ENCODE measurements around the gene CLCA2. TPM values are rescaled to one million over a fixed set of nuclear protein-coding genes. Genes with fewer than 3 reads are reported as not detected.
A peak's percentile ranks its signal among the peaks of the same experiment; 100 is the strongest.

Gene CLCA2
- total RNA-seq, 1 donor from 2014 or later, result not detected

DNA sequence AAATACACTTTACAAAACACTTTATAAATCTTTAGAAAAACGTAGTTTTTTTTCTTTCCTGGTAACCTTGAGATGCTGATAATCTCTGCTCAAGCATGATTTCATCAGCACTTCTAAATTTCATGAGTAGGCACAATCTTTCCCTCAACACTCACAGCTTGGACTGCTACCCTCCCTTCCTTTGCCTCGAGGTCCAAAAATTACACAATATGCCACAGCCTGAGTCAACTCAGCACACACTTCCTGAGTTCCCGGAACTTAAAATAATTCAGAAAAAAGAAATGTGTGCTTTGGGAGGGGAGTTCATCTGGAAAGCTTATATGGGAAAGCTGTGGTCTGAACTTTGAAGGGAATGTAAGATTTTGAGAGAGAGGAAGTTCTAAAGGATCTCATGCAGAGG is 5.9 kb downstream of the CLCA2 start:
- Histone ChIP-seq H3K4me3 (no peak overlapping the region), H3K27ac (replicated peaks) (peak overlapping the region; percentile 79), H3K4me1 (peaks cover 17% of the 10 kb centered on the region), H3K27me3 (ENCODE audit: low read depth) (no peaks in the 10 kb centered on the region), H3K9me3 (replicated peaks) (no peaks in the 10 kb centered on the region), H3K36me3 (no peaks in the 10 kb centered on the region)
- TF ChIP-seq, protein P1, sequence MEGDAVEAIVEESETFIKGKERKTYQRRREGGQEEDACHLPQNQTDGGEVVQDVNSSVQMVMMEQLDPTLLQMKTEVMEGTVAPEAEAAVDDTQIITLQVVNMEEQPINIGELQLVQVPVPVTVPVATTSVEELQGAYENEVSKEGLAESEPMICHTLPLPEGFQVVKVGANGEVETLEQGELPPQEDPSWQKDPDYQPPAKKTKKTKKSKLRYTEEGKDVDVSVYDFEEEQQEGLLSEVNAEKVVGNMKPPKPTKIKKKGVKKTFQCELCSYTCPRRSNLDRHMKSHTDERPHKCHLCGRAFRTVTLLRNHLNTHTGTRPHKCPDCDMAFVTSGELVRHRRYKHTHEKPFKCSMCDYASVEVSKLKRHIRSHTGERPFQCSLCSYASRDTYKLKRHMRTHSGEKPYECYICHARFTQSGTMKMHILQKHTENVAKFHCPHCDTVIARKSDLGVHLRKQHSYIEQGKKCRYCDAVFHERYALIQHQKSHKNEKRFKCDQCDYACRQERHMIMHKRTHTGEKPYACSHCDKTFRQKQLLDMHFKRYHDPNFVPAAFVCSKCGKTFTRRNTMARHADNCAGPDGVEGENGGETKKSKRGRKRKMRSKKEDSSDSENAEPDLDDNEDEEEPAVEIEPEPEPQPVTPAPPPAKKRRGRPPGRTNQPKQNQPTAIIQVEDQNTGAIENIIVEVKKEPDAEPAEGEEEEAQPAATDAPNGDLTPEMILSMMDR (IDR thresholded peaks at IDR 0.05; ENCODE audit: borderline replicate concordance), result no peak
- DNase-seq, result no peak
- intact Hi-C loops (cut with micrococcal nuclease), result no loop called here

DNA sequence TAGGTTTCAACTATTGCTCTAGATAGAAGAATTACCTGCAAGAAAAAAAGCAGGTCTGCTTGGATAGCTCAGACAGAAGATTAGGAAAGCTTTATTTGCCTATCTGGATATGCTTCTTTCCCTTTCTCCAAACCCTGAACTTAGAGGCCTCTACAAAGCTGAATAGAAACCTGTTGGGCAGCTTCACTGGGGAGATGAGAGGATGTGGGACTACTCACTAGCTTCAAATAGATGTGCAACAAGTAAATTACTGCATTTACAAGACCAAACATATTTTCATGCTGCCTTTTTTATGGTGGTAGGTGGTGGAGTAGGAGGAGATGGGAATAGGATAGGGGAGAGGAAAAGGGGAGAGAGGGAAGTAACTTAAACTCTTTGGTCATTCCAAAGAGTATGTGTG is 6.4 kb downstream of the CLCA2 start:
- Histone ChIP-seq H3K4me1 (peaks cover 17% of the 10 kb centered on the region), H3K36me3 (no peaks in the 10 kb centered on the region), H3K9me3 (replicated peaks) (no peaks in the 10 kb centered on the region), H3K4me3 (no peak overlapping the region), H3K27ac (replicated peaks) (peak overlapping the region; percentile 79), H3K27me3 (ENCODE audit: low read depth) (no peaks in the 10 kb centered on the region)
- intact Hi-C loops (cut with micrococcal nuclease), result no loop called here
- no peak for DNase-seq
- TF ChIP-seq, protein P1 (IDR thresholded peaks at IDR 0.05; ENCODE audit: borderline replicate concordance), result no peak

DNA sequence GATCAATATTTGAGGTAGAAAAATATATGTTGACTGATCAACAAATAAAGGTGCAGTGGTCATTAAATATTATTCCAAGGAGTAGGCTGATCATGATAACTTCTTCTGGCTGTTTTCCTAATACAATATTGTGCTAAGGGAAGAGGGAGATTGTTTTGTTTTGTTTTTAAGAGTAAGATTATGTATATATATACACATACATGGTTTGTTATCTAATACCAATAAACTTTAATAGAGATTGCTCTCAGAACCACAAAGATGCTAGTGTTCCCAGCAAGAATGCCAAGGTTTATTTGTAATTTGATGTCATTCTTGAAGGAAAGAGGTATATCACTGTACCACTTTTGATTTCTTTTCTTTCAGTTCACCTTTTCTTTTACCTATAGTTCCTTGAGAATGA is 10.1 kb downstream of the CLCA2 start:
- H3K9me3 ChIP-seq (replicated peaks), result no peaks in the 10 kb centered on the region
- TF ChIP-seq, protein P1 (IDR thresholded peaks at IDR 0.05; ENCODE audit: borderline replicate concordance), result no peak
- H3K27ac ChIP-seq (replicated peaks), result no peak overlapping the region
- no peak for DNase-seq
- peaks cover 16% of the 10 kb centered on the region for H3K4me1 ChIP-seq
- no peaks in the 10 kb centered on the region for H3K36me3 ChIP-seq
- no peak overlapping the region for H3K4me3 ChIP-seq
- peaks cover 6% of the 10 kb centered on the region for H3K27me3 ChIP-seq (ENCODE audit: low read depth)
- intact Hi-C loops (cut with micrococcal nuclease), result no loop called here

DNA sequence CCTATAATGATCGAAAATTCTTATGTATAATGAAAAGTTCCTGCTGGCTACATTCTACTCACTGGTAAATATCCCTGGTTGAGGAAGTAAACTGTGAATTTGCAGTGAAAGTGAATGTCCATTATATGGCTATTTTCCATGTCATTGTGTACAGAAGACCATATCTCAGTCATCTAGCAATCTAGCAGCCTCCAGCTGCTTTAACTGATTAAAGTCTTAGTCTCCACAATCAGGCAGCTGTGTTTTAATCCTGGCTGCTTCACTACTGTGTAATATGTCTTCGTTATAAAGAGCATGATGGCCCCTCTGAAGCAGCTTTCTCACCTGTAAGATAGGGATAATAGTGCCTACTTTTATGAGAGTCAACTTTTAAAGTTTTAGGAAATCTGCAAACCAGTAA is 11.4 kb downstream of the CLCA2 start:
- no peak for DNase-seq
- intact Hi-C loops (cut with micrococcal nuclease), result no loop called here
- no peak overlapping the region for H3K27ac ChIP-seq (replicated peaks)
- H3K4me3 ChIP-seq, result no peak overlapping the region
- TF ChIP-seq, protein P1 (IDR thresholded peaks at IDR 0.05; ENCODE audit: borderline replicate concordance), result no peak
- peaks cover 10% of the 10 kb centered on the region for H3K27me3 ChIP-seq (ENCODE audit: low read depth)
- no peaks in the 10 kb centered on the region for H3K36me3 ChIP-seq
- peaks cover 4% of the 10 kb centered on the region for H3K4me1 ChIP-seq
- H3K9me3 ChIP-seq (replicated peaks), result no peaks in the 10 kb centered on the region

DNA sequence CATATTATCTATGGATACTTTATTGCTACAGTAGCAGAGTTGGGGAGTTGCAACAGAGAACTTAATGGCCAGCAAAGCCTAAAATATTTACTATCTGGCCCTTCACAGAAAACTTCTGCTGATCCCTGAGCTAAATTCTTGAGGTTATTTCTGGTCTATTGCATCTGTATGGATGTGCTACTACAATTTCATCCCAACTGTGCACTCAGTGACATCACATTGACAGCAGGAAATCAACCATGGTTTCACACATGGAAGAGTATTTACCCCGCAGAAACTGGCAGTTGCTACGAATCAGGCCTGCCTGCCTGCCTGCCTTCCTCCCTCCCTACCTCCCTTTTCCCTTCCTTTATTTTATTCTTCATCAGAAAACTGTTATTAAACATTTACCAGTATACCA is 12.1 kb downstream of the CLCA2 start:
- no peak overlapping the region for H3K27ac ChIP-seq (replicated peaks)
- no peaks in the 10 kb centered on the region for H3K4me1 ChIP-seq
- no peaks in the 10 kb centered on the region for H3K36me3 ChIP-seq
- intact Hi-C loops (cut with micrococcal nuclease), result no loop called here
- H3K27me3 ChIP-seq (ENCODE audit: low read depth), result peaks cover 10% of the 10 kb centered on the region
- no peak for DNase-seq
- no peaks in the 10 kb centered on the region for H3K9me3 ChIP-seq (replicated peaks)
- TF ChIP-seq, protein P1 (IDR thresholded peaks at IDR 0.05; ENCODE audit: borderline replicate concordance), result no peak
- no peak overlapping the region for H3K4me3 ChIP-seq

DNA sequence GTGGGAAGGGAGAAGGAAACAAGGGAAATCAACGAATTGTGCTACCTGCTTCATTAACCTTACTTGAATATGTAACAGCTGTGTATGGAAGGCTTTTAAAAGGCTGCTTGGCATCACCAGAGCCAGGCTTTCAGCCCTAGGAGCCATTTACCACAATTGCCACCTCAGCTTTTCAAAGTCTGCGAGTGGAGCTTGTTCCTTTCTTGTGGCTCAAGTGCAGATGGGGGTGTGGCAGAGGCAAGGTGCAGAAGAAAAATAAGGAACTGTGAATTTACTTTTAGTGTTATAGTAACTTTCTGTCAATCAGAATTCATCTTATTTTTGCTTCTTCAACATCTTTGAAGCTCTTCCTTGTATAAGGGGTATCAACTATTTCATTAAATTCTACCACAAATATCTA is 17.6 kb downstream of the CLCA2 start:
- no peak overlapping the region for H3K27ac ChIP-seq (replicated peaks)
- TF ChIP-seq, protein P1 (IDR thresholded peaks at IDR 0.05; ENCODE audit: borderline replicate concordance), result no peak
- intact Hi-C loops (cut with micrococcal nuclease), result no loop called here
- no peaks in the 10 kb centered on the region for H3K4me1 ChIP-seq
- peaks cover 10% of the 10 kb centered on the region for H3K27me3 ChIP-seq (ENCODE audit: low read depth)
- H3K4me3 ChIP-seq, result no peak overlapping the region
- no peak for DNase-seq
- no peaks in the 10 kb centered on the region for H3K36me3 ChIP-seq
- no peaks in the 10 kb centered on the region for H3K9me3 ChIP-seq (replicated peaks)
